SKM-1 treated with dmso at 0.1 percent for 144 hours (cell line): ENCODE measurements around the gene EDIL3.
"Not testable (repeated sequence)": the region's sequence is repeated elsewhere in the genome, so short reads cannot be mapped to it uniquely, and the experiment has no call there.

ENCODE experiments used
- DNase-seq: peaks from one replicate; lab custom pipeline; 2025; ENCODE audit not compliant: unreplicated experiment; lab: John Stamatoyannopoulos, UW

Gene EDIL3

DNA sequence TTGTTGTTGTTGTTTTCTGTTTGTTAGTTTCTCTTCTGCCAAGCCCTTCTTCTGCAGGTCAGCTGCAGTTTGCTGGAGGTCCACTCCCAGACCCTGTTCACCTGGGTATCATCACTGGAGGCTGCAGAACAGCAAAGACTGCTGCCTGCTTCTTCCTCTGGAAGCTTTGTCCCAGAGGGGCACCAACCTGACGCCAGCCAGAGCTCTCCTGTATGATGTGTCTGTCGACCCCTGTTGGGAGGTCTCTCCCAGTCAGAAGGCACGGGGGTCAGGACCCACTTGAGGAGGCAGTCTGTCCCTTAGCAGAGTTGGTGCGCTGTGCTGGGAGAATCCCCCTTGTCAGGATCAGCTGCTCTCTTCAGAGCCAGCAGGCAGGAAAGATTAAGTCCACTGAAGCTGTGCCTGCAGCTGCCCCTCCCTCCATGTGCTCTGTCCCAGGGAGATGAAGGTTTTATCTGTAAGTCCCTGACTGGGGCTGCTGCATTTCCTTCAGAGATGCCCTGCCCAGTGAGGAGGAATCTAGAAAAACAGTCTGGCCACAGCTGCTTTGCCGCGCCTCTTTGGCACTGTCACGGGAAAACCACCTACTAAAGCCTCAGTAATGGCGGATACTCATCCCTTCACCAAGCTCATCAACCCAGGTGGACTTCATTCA is 299.2 kb downstream of the EDIL3 start:
- DNase-seq, result no peak

DNA sequence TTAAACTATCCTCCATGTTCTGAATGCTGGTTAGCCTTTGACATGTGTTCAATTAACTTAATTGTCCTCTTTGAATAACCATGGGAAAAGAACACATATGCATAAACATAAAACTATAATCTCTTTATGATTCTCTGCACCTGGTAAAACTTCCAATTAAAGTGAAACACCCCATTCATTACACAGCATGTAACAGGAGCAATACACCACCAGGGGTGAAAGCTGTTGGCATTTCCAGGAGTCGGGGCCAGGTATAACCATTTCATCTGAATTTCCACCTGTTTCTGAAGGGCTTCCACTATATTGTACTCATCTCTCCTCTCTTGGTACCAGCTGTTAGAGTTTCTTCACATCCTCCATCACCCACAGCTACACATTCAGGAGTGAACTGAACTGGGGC is 303.8 kb downstream of the EDIL3 start:
- DNase-seq, result no peak

DNA sequence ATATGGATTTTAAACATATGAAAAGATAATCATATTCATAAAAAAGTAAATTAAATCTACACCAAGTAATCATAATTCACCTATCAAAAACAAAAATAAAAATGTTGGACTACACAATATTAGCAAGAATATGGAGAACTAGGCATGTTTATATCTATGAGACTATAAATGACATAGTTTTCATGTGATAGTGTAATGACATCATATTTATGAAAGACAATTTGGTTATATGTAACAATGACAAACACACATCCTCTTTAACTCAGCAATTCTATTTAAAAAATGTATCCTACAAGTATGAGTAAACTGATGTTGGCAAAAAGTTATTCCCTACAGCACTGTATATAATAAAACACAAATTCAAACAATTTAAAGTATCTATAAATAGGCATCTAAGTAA is 312.3 kb downstream of the EDIL3 start:
- no peak for DNase-seq

DNA sequence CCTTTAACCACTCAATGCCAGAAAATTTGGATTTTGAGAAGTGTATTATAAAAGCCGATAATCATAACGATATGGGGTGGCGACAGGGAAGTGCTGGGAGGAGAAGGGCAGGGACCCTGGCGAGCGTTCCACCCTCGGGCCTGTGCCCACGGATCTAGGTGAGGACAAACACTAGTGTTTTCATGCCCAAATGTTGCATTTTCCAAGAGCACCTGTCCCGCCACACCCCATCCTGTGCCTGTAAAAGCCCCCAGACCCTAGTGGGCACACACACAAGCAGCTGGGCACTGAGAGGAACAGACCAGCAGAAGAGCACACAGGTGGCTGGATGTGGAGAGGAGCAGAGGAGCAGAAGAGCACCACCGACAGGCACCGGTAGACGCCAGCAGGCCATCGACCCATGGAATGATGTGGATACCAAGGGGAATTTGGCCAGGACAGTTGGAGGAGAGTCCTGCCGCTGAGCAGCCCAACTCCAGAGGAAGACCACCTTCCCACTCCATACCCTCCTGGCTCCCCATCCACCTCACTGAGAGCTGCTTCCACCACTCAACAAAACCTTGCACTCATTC is 315.0 kb downstream of the EDIL3 start:
- DNase-seq, result no peak

DNA sequence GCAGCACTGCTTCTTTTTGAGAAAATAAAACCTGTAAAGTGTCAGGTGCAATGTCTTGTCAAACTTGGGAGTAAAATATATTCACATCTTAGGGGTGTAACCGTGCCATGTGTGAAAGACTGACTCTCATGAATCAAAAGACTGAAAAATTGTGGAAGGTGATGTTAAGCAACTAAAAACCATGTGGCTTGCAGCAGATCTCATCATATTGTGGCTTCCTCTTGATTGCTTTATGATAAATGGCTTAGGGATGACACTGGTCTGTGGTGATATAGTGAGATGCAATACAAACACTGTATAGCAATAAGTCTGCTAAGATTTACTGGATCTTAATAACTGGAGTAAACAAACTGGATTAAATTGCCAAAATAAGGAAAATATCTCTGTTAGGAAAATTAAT is 321.6 kb downstream of the EDIL3 start:
- DNase-seq, result no peak

DNA sequence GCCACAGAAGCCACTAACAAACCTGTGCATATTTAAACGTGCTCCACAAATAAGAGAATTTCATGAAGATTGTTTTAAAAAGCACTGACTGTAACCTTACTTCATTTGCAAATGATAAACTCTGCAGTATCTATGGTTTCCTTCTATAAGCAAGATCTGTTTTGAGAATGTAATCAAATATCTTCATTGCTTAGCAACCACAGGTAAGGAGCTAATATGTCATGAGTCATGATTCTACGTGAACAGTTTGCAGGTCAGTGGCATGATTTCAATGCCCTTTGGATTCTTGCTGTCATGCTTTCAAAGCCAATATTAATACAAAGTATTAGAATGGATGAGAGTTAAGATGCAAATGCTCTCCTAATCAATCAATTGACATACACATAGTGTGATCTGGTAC is 325.0 kb downstream of the EDIL3 start:
- no peak for DNase-seq

DNA sequence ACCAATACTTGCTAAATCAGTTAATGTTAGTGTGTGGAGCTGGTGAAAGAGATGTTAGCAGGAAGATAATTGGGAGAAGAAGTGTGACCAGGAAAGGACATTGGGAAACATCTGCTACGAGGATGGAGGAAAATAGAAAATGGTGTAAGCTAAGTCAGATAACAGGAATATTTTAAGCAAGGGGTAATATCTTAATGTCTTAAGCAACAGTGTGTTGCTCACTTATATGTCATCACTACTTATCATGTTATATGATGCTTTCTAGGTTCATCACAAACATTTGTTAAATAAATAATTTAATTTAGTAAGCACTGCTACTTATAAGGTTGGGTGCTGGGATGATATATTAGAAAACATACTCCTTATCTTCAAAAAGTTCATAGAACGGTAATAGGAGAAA is 326.1 kb downstream of the EDIL3 start:
- no peak for DNase-seq

DNA sequence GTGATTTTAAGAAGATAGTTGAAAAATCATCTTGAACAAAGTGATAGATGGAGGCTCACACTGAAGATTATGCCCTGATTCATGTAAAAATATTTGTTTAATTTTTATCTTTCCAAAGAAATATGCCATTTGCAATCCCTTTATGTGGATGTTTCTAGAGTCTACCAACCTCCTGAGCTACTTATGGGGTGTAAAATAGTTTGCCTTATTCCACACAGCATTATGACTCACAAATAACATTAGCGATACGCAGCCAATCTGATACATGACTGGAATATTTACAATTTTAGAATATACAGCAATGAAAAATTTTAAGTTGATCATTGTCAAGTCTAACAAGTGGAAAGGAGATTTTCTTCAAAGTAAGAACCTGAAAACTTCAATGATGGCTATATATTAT is 327.5 kb downstream of the EDIL3 start:
- no peak for DNase-seq

DNA sequence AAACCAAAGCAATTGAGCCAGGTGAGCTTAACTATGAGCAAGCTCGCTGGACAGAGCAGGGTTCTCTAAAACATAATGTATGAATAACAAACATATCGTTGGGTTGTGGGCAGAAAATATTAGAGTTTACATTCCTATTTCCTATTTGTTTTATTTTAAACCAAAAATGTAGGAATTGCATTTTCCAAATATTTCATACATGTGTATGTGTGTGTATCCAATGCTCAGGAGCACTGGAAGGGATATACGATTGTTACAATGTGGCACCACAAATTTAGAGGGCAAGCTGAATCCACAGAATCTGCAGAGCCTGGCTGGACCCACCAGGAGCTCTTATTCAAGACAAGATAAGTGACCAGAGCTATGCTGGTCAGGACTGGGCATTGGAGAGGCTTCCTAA is 338.7 kb downstream of the EDIL3 start:
- DNase-seq, result no peak

DNA sequence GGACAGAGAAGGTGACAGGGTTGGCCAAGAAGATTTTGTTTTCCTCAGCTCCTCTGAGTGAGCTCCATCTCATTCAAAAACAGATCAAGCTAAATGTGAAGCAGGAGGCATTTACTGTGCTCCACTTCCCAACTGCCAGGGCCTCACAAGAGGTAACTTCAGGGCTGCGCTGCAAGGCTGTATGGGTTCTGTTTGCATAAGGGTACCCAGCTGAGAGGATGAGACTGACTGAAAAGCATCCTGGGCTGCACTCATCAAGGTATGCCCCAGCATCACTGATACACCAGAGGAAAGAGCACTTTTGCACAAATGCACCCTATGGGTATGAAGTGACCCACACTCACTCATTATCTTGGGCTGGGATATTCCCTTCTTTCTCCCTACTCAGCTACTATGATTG is 347.8 kb downstream of the EDIL3 start:
- DNase-seq, result no peak

DNA sequence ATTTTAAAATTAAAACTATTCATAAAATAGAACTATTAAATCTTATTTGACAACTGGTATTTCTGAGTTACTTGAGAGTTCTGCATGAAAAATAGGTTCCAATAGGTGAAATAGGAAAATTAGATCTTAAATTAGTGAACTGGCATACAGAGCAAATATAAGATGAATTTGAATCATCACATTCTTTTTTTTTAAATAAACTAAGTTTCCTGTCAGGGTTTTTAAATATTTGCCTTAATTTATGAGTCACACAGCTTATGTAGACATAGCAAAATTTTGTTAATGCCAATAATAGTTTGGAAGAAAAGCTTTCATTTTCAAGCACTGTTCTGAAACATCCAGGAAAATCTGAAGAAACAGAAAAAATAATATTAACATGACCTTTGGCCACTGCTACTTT is 352.4 kb downstream of the EDIL3 start:
- DNase-seq, result no peak

DNA sequence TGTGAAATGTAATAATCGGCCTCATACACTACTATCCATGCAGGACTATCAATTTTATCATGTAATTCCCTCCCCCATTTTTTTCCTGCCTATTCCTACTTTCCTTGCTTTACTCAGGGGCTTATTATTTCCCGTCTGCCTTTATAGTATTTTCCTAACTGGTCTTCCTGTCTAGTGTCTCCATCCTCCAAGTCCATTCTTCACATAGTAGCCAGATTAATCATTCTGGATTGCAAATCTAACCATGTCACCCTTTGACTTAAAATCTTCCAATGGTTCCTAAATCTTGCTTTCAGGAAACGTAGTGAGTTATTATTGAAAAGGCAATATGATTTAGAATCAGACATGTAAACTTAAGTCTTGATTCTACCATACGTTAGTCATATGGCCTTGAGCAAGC is 356.6 kb downstream of the EDIL3 start:
- no peak for DNase-seq

DNA sequence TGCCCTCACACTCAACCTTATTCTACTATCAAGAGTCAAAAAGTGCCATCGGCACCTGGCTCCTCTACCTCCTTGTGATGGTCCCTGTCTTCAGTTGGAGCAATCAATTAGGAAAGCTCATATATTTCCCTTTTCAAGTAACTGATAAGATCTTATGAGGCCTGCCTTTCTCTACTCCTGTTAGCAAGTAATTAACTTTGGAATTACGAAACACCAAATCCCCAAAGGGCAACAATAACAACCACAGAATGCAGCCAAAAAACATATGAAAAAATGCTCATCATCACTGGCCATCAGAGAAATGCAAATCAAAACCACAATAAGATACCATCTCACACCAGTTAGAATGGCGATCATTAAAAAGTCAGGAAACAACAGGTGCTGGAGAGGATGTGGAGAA is 366.2 kb downstream of the EDIL3 start:
- DNase-seq, result not testable (repeated sequence)

DNA sequence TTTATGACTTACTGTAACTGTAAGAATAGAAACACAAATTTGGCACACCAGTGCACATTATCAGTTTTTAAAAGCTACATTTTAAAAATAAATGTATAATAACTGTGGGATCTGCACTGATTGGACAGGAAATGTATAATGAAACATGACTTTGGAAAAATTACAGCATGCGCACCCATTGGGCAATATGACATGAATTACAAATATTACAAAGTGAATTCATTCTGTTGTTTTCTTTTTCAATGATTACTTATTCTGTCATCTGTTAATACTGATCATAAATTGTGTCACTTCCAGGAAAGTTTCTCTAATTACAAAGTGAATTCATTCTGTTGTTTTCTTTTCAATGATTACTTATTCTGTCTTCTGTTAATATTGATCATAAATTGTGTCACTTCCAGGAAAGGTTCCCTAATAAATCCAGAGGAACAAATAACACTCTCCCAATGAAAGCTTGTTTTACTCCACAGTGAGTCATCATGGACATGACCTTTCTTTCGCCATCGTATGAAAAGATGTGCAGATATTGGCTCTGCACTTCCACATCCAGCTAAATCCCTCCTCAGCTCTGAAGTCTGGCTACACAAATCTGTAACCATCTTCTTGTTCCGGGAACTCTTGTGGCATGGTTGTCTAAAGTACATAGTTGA is 367.0 kb downstream of the EDIL3 start:
- no peak for DNase-seq

DNA sequence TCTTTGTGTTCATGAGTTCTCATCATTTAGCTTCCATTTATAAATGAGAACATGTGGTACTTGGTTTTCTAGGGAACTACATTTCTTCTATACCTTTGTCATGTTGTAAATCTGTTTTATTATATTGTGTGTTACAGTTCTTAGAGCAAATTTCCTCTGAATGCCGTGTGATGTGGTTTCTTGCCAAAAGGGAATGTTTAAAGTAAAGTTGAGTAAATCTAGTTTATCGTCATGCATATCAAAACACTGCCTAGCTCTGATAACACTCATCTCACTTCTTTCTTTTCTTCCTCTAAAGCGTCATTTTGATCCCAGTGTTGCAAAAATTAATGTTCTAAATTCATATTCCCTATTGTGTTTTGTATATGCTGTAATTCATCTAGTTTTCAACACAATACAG is 368.6 kb downstream of the EDIL3 start:
- DNase-seq, result no peak

DNA sequence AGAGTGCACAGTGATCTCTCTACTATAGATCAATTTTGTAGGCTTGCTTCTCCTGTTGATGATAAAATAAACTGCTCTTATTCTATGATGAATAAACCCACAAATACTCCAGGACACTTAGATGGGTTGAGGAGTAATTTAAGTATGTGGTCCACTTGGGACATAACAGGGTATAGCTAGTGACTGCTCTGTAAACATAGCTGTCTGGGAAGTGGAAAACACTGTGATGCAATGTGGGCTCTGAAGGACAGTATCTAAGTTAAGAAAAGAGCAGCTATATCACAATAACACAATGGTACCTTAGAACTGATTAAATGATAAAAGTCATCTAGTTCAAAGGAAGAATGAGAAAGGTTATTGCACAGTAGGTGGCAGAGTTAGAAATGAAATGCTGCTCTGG is 369.7 kb downstream of the EDIL3 start:
- no peak for DNase-seq

DNA sequence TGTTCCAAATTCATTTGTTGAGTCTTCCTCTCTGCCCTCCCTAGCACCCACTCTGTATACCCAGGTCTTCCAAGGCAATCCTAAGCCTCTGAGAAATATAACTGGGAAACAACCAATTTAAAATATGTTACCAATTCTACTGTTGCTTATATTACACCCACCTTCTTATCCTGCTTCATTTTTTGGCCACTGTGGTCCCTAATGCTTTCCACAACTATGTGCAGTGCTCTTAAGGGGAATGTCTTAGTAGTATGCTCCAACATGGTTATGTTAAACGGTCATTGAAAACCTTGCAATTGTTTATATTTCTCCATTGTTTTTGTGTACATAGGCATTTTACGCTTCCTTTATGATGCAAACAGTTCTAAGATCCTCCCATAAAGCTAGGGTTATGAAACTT is 390.9 kb downstream of the EDIL3 start:
- no peak for DNase-seq

DNA sequence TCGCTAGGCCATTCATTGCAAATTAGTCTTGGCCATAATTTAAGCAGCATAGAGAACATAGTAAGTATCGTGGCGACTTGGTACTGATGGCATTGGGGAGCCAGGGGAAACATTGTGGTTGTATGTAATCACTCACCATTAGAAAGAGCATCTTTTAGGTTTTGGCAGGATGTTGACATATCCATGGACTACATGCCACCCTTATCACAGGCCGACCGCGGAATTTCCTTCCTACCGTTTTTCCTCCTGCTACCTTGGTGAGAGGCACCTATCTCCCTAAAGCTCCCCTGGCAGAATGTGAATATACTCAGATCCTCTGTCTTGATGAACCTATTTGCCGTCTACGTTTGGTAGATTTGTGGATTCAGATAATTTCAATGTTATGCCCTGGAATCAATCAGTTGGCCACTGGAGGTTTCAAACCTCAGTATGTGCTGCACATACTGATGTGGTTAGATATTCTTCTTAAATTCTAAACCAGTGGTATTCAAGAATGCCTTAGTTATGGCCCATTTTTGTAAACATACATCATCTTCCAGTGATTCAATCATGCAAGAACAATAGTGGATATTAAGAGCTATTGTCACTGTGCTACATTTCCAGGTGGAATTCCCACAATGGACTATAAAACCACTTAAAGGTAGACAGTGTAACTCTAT is 393.0 kb downstream of the EDIL3 start:
- DNase-seq, result no peak

DNA sequence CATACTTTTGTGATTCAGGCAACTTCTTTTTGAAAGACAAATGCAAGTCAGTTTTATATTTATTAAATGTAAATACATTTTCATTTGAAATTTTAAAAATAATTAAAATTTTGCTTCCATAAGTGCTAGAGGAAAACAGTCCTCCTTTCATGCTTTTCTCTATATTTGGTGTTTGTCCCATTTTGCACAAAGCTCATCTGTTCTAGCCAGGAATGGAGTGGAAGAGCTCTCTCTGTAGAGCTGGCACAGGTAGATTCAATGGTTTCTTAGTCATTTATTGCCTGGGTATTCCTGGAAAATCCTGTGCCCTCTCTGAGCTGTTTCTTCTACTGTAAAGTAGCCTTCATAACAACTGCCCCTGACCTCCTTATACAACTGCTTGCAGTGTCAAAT is 396.4 kb downstream of the EDIL3 start:
- DNase-seq, result no peak

DNA sequence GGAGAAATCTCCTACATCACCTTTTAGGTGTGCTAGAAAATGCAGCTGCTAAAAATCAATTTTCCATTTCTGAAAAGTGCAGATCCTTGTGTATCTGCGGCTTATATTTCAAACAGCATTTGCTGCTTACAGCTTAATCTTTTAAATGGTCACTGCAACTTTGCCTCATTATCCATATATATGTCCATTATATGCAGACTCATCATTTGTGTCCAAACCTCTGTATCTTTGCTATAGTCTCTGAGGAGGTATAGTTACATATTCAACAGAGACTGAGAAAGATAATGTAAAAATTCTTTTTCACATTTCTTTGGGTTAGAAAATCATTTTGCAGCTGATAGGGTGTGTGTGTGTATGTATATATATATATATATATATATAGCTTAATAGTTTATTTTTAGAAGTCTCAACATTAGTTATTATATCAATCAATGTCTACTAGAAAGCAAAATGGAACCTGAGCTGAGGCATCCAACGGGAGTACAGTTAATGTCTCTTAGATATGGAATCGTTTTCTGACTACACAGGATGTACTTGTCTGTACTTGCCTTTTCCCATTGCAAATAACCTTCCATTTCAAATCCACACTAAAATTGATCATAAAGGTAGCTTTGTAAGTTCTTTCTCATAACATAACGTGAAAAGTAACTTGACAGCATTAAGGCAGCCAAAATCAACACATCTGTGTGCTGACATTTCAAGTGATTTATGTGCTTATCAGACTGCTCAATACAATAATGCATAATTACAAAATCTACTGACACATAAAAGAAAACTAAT is 397.0 kb downstream of the EDIL3 start:
- no peak for DNase-seq

DNA sequence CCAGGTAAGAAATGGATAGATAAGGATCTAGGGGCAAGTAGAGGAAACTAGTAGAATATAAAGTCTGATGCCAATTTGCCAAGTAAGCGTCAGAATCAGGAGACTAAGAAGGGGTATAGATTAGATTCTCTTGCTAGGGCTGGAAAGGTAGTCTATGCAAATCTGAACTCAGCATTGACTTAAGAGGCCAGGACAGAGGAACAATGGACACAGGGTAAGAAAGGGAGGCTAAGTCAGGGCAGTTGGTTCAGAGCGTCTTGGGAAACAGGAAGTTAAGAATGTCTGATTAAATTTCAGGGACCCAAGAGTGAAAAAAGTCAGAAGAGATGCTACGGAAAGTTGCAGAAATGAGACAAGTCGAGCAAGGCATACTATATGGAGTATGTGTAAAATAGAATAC is 400.8 kb downstream of the EDIL3 start:
- no peak for DNase-seq
